ENCODE results near the gene COMMD4. TPM values are rescaled to one million over a fixed set of nuclear protein-coding genes. Genes with fewer than 3 reads are reported as not detected.
A peak's percentile ranks its signal among the peaks of the same experiment; 100 is the strongest.

COMMD4 gene
- total and polyA plus RNA-seq, 10 of the 15 experiments (the other 5 are each of a cell fraction or from before 2014, with no cell fraction given), result 14.5 to 118 (median 75.3) TPM

- peak; percentile 16; the same call in 1 of the 2 replicates for TF ChIP-seq ZNF687 (IDR thresholded peaks at IDR 0.05)
- TF ChIP-seq FOXM1 (IDR thresholded peaks at IDR 0.05; ENCODE audit: low read depth, low read length), result no peak
- peak; percentile 58; the same call in 1 of the 2 replicates for TF ChIP-seq ZBTB40 (IDR thresholded peaks at IDR 0.05; ENCODE audit: borderline replicate concordance)
- TF ChIP-seq SP1 (IDR thresholded peaks at IDR 0.05; ENCODE audit: low read depth, low read length), result no peak
- no peak for TF ChIP-seq RFX5 (IDR thresholded peaks at IDR 0.05; ENCODE audit: low read depth, low read length)
- peak; percentile 96 for TF ChIP-seq ATF3 (IDR thresholded peaks at IDR 0.05; ENCODE audit: borderline replicate concordance, extremely low read depth, low read depth, low read length)
- peak; percentile 67; the same call in 1 of the 2 replicates for TF ChIP-seq GABPA (IDR thresholded peaks at IDR 0.05; ENCODE audit: low read depth)
- TF ChIP-seq YBX1 (IDR thresholded peaks at IDR 0.05), result no peak
- no peak for TF ChIP-seq SREBF1 (IDR thresholded peaks at IDR 0.05; ENCODE audit: low read length)
- TF ChIP-seq YY1 (IDR thresholded peaks at IDR 0.05; ENCODE audit: low read depth, low read length), result peak; percentile 68; the same call in 1 of the 2 replicates
- peak; percentile 88 for TF ChIP-seq ZBTB4 (CRISPR knock-in tag; IDR thresholded peaks at IDR 0.05)
- no peak for TF ChIP-seq CTCF (IDR thresholded peaks at IDR 0.05 in 2 of 3, conservative IDR thresholded peaks at IDR 0.05 in 1 of 3; ENCODE audit: control insufficient read depth in 2 of 3, extremely low read depth in 1 of 3, insufficient read depth in 1 of 3, low read depth in 3 of 3, low read length in 3 of 3)
- TF ChIP-seq CEBPB (IDR thresholded peaks at IDR 0.05; ENCODE audit: borderline replicate concordance in 1 of 2, low read depth in 2 of 2, low read length in 2 of 2), result no peak
- 0 out of 4 replicates have a peak, but pooled peaks of 1 of the 2 experiments have one; percentile 38 for TF ChIP-seq SRF (IDR thresholded peaks at IDR 0.05; ENCODE audit: low read depth in 2 of 2, low read length in 2 of 2)
Observed at GRCh38 chr15:75335705-75336355, at the start of gene COMMD4 (continued).

Data from GM12878 (cell line).